BLaER1 (cell line): ENCODE data around the gene ALX3.
A peak's percentile ranks its signal among the peaks of the same experiment; 100 is the strongest.

Source experiments
- H3K27ac ChIP-seq: shearing (Covaris generic); formaldehyde crosslinking; 2 replicates; pipeline ENCODE4 v1.8.1; 2022
- H3K27me3 ChIP-seq: shearing (Covaris generic); formaldehyde crosslinking; 2 replicates; pipeline ENCODE4 v1.8.1; 2022
- H3K36me3 ChIP-seq: shearing (Covaris generic); formaldehyde crosslinking; 2 replicates; pipeline ENCODE4 v1.8.1; 2022
- H3K4me1 ChIP-seq: shearing (Covaris generic); formaldehyde crosslinking; 2 replicates; pipeline ENCODE4 v1.8.1; 2022
- H3K4me2 ChIP-seq: shearing (Covaris generic); formaldehyde crosslinking; 2 replicates; pipeline ENCODE4 v1.8.1; 2022
- H3K4me3 ChIP-seq: shearing (Covaris generic); formaldehyde crosslinking; 2 replicates; pipeline ENCODE4 v1.8.1; 2022
- H3K9ac ChIP-seq: shearing (Covaris generic); formaldehyde crosslinking; 2 replicates; pipeline ENCODE4 v1.8.1; 2022
- H3K9me3 ChIP-seq: shearing (Covaris generic); formaldehyde crosslinking; 2 replicates; pipeline ENCODE4 v1.8.1; 2022
- H4K20me1 ChIP-seq: shearing (Covaris generic); formaldehyde crosslinking; 2 replicates; pipeline ENCODE4 v1.8.1; 2022
- Cebpa-rat ChIP-seq: shearing (Covaris generic); IDR thresholded peaks from 2 replicates; pipeline ENCODE4 v1.8.1; 2022

ALX3 gene

DNA sequence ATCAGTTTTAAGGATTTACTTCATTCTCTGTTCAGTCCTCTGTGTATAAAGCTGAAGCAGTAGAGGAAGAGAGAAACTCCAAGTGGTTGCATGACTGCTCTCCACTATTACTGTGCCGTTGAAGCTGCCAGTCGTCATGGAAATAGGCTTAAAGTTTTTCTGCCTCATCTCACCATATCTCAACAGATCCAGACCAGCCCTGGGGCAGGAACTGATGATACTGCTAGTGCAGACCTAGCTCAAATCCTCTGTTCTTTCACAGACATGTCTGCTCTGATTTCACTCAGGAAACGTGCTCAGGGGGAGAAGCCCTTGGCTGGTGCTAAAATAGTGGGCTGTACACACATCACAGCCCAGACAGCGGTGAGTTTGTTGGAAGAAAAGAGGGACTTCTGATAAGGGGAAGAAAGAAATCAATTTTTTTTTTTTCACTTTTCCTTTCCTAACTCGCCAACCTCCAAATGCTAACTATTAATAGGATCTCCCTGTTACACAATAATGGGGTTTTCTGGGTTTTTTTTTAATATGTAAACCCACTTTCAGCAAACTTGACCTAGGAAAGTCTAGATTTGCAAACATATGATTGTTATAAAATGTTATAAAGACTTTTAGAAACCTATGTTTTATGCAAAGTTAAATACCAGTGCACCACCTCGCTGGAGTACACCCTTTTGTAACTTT is 58.2 kb downstream of the ALX3 start:
- TF ChIP-seq Cebpa-rat = no peak
- Histone ChIP-seq H3K27ac (peak overlapping the region; percentile 32; the same call in 1 of the 2 replicates), H3K4me1 (peaks cover 24% of the 10 kb centered on the region), H3K27me3 (no peaks in the 10 kb centered on the region), H3K4me3 (no peak overlapping the region), H4K20me1 (peaks cover 27% of the 10 kb centered on the region), H3K4me2 (peak overlapping the region; percentile 60), H3K36me3 (peaks cover 88% of the 10 kb centered on the region), H3K9me3 (no peaks in the 10 kb centered on the region), H3K9ac (0 out of 2 replicates have a peak overlapping the region, but pooled peaks have one; percentile 2)

DNA sequence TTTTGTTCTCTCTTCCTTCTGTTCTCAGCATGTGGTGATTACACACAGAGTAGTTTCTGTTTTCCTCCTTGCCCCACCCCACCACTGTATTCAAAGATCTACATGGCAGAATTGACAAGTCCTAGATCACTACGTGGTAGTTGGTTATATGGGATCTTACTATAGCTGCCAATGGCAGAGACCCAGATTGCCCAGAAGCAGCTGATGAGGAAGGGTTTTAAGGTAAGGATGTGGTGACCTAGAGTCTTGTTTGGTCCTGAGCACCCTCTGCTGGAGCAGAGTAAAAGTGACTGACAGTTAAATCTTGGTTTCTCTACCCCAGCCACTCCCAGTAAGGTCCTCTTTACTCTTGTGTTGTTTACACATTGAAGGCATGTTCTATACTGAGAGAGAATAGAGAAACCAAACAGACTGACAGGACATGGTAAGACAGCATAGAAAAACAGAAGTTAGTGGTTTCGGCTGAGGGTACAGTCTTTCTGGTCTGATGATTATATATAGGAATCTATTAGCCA is 58.9 kb downstream of the ALX3 start:
- Histone ChIP-seq H3K4me2 (peak overlapping the region; percentile 60), H3K27me3 (no peaks in the 10 kb centered on the region), H3K27ac (no peak overlapping the region), H4K20me1 (peaks cover 34% of the 10 kb centered on the region), H3K36me3 (peaks cover 82% of the 10 kb centered on the region), H3K9me3 (no peaks in the 10 kb centered on the region), H3K9ac (no peak overlapping the region), H3K4me3 (no peak overlapping the region), H3K4me1 (peaks cover 24% of the 10 kb centered on the region)
- no peak for TF ChIP-seq Cebpa-rat
